Breast epithelium (tissue), 4 donors: Measurements from ENCODE around the gene ISL2. TPM values are rescaled to one million over a fixed set of nuclear protein-coding genes. Genes with fewer than 3 reads are reported as not detected.

Experiments
- DNase-seq, 2 donors: peaks; one replicate each; pipeline ENCODE4 v3.0.0-alpha.2; 2019; ENCODE audit warnings: low spot score in 2 of 2
- H3K27ac ChIP-seq, 2 donors: fragments of 200-600 bp; sonication (generic) in 1 of 2; one replicate each; pipeline ENCODE4 v1.5.1; 2016 to 2019; ENCODE audit warnings: mild to moderate bottlenecking in 1 of 2
- H3K27me3 ChIP-seq, 2 donors: fragments of 200-600 bp; sonication (generic) in 1 of 2; one replicate each; pipeline versions ENCODE4 v1.5.1 to v1.6.0; 2017 to 2019; ENCODE audit warnings: control low read depth in 1 of 2, mild to moderate bottlenecking in 1 of 2
- H3K36me3 ChIP-seq: fragments of 200-600 bp; one replicate; pipeline ENCODE4 v1.5.1; 2019
- H3K4me1 ChIP-seq, 2 donors: fragments of 200-600 bp; sonication (generic); one replicate each; pipeline ENCODE4 v1.5.1; 2016 to 2019; ENCODE audit warnings: control low read depth in 1 of 2
- H3K4me3 ChIP-seq, 3 donors: fragments of 200-600 bp; sonication (generic); 1 replicate in 2 of 3; 2 replicates in 1 of 3; pipeline ENCODE4 v1.5.1; 2016 to 2019; ENCODE audit warnings: mild to moderate bottlenecking in 3 of 3, moderate library complexity in 2 of 3
- H3K9me3 ChIP-seq, 2 donors: fragments of 200-600 bp; sonication (generic) in 1 of 2; one replicate each; pipeline ENCODE4 v1.5.1; 2016 to 2019; ENCODE audit warnings: control low read depth in 1 of 2
- CTCF ChIP-seq, 3 donors: fragments of 450-650 bp; IDR thresholded peaks; one replicate each; pipeline ENCODE4 v1.5.1; 2016 to 2017; ENCODE audit warnings: antibody characterized with exemption in 3 of 3, mild to moderate bottlenecking in 3 of 3, moderate library complexity in 3 of 3
- POLR2A ChIP-seq: fragments of 450-650 bp; IDR thresholded peaks from one replicate; pipeline ENCODE4 v1.6.1; 2016; ENCODE audit warnings: antibody characterized with exemption, mild to moderate bottlenecking, moderate library complexity
- POLR2AphosphoS5 ChIP-seq, 3 donors: sonication (generic); formaldehyde crosslinking; IDR thresholded peaks; one replicate each; pipeline ENCODE4 v1.6.1; 2017; ENCODE audit warnings: antibody characterized with exemption in 3 of 3
- intact Hi-C: fragments of 100-400 bp; cut with DNase I; formaldehyde crosslinking; loops from one replicate; pipeline ENCODE4 v1.15.1; 2023; ENCODE audit warnings: low total_unique reads
- total RNA-seq, 3 donors: library from RNA; depleted of rRNA; stranded (reverse); fragments of >200 nt; gene quantifications; one replicate each; pipeline ENCODE4 v1.1.0, GENCODE V29; 2016

ISL2 gene
- total RNA-seq, 3 donors from 2014 or later: 0.29 TPM; not detected in 2

GRCh38 chr15:76340803-76341365, 4.3 kb downstream of the ISL2 start:
- Histone ChIP-seq H3K4me3 (peak overlapping the region; percentile 28 to 63 (median 41)), H3K9me3 (no peaks in the 10 kb centered on the region), H3K27me3 (peaks cover 28 to 100% of the 10 kb centered on the region in 2 donors), H3K4me1 (peaks cover 12 to 15% of the 10 kb centered on the region in 2 donors), H3K36me3 (no peaks in the 10 kb centered on the region), H3K27ac (no peak overlapping the region)
- no peak for TF ChIP-seq CTCF (IDR thresholded peaks at IDR 0.05)
- no peak for TF ChIP-seq POLR2A
- TF ChIP-seq POLR2AphosphoS5 (IDR thresholded peaks at IDR 0.05): no peak
- DNase-seq: no peak
- intact Hi-C loops: no loop called here

- TF ChIP-seq POLR2A (no peak), POLR2AphosphoS5 (IDR thresholded peaks at IDR 0.05) (no peak), CTCF (IDR thresholded peaks at IDR 0.05) (no peak)
Measured at GRCh38 chr15:76341366-76342057, 4.9 kb downstream of the ISL2 start.

GRCh38 chr15:76342058-76342381, 5.4 kb downstream of the ISL2 start:
- H3K36me3 ChIP-seq: no peaks in the 10 kb centered on the region
- DNase-seq: no peak
- H3K27me3 ChIP-seq: peaks cover 32 to 100% of the 10 kb centered on the region in 2 donors
- H3K4me3 ChIP-seq: peak overlapping the region in 2 of 3 donors; percentile 41 to 63
- H3K9me3 ChIP-seq: no peaks in the 10 kb centered on the region
- intact Hi-C loops: no loop called here
- H3K27ac ChIP-seq: no peak overlapping the region
- peaks cover 12 to 24% of the 10 kb centered on the region in 2 donors for H3K4me1 ChIP-seq
- no peak for TF ChIP-seq POLR2AphosphoS5 (IDR thresholded peaks at IDR 0.05)
- TF ChIP-seq POLR2A: no peak
- no peak for TF ChIP-seq CTCF (IDR thresholded peaks at IDR 0.05)

More at GRCh38 chr15:76341366-76342057, 4.9 kb downstream of the ISL2 start:
- Histone ChIP-seq H3K4me3 (peak overlapping the region in 2 of 3 donors; percentile 41 to 63), H3K9me3 (no peaks in the 10 kb centered on the region), H3K27ac (no peak overlapping the region), H3K36me3 (no peaks in the 10 kb centered on the region), H3K4me1 (peaks cover 12 to 20% of the 10 kb centered on the region in 2 donors), H3K27me3 (peaks cover 30 to 100% of the 10 kb centered on the region in 2 donors)
- intact Hi-C loops: no loop called here
- no peak for DNase-seq

- H3K36me3 ChIP-seq: no peaks in the 10 kb centered on the region
- H3K27ac ChIP-seq: no peak overlapping the region
- intact Hi-C loops: no loop called here
- TF ChIP-seq POLR2AphosphoS5 (IDR thresholded peaks at IDR 0.05) (no peak), POLR2A (no peak), CTCF (IDR thresholded peaks at IDR 0.05) (no peak)
- peak overlapping the region in 1 of 3 donors; percentile 63 for H3K4me3 ChIP-seq
- peaks cover 12 to 24% of the 10 kb centered on the region in 2 donors for H3K4me1 ChIP-seq
- no peaks in the 10 kb centered on the region for H3K9me3 ChIP-seq
- no peak for DNase-seq
- peaks cover 34 to 100% of the 10 kb centered on the region in 2 donors for H3K27me3 ChIP-seq
Measured at GRCh38 chr15:76342382-76343201, 6.0 kb downstream of the ISL2 start.
